NCI-H2227 (cell line): ENCODE measurements around the gene CDH26.
A peak's percentile ranks its signal among the peaks of the same experiment; 100 is the strongest.

Source experiments
- DNase-seq: peaks from one replicate; lab custom pipeline; 2025; ENCODE audit not compliant: unreplicated experiment; lab: John Stamatoyannopoulos, UW

CDH26 gene

GRCh38 chr20:60010689-60011458 is 52.7 kb downstream of the CDH26 start:
- no peak for DNase-seq

GRCh38 chr20:60011512-60012507 is 53.6 kb downstream of the CDH26 start:
- peak; percentile 57 for DNase-seq

DNA sequence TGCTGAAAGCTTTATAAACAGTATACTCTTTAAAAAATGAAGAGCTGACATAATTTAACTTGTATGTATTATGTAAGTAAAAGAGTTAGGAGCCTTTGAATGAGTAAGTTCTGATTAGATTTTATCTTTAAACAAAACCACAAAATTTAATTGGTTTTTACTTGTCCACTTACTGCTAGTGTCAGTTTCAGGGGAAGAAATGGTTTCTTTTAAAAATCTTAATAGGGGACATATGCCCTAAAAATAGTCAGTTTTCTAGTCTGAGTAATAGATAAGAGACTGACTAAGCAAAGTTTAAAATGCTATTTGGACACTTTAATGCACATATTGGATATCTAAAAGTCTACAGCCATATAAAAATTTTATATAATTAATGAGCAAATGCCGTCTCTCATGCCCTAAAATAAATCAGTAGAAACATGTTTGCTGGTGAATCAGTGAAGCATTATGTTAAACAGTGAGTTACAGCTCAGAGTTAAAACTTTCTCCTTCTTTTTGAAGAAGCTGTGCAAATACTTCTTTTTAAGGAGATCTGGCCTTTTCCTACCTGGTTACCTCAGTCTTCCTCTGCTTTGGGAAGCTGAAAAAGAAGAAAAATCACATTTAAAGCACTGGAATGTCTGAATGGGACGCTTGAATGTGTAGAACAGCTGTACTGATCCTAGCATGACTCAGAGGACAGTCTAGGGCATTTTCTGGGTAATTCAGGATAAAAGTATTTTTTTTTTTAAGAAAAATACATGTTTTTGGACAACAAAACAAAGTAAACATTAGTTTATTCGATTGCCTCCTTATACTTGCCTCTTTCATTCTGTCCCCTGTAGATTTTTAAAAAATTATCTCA is 55.3 kb downstream of the CDH26 start:
- no peak for DNase-seq

DNA sequence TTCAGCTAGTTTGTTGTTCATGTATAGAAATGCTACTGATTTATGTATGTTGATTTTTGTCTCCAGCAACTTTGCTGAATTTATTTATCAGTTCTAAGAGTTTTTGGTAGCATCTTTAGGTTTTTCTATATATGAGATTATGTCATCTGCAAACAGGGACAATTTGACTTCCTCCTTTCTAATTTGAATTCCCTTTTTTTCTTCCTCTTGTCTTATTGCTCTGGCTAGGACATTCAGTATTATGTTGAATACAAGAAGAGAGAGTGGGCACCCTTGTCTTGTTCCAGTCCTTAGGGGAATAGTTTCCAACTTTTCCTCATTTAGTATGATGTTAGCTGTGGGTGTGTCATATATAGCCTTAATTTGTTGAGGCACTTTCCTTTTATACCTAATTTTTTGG is 58.2 kb downstream of the CDH26 start:
- DNase-seq = no peak

GRCh38 chr20:60020251-60020650 is 62.0 kb downstream of the CDH26 start:
- no peak for DNase-seq

GRCh38 chr20:60021104-60021503 is 62.9 kb downstream of the CDH26 start:
- no peak for DNase-seq

DNA sequence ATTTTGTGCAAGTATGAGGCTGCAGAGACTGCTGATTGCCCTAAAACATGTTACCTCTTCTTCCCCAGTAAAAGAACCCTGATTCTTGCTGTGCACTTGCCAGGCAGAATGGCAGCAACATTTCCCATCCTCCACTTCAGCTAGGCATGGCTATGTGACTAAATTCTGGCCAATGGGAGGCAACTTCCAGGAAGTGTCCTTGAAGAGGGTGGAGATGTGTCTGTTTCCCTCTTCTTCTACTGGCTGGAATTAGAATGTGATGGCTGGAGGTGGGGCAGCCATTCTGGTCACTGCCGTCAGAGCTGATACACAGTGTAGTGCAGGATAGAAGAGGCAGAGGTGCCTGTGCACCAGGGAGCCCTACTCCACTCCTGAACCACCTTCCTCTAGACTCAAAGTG is 64.6 kb downstream of the CDH26 start:
- no peak for DNase-seq

GRCh38 chr20:60024245-60024644 is 66.0 kb downstream of the CDH26 start:
- DNase-seq = no peak

- DNase-seq = no peak
These were observed 66.6 kb downstream of the CDH26 start for GRCh38 chr20:60024801-60025200.

- no peak for DNase-seq
These were observed 67.8 kb downstream of the CDH26 start for GRCh38 chr20:60026010-60026409.

- no peak for DNase-seq
These were observed 72.2 kb downstream of the CDH26 start for GRCh38 chr20:60030471-60030870.

GRCh38 chr20:60031107-60031506 is 72.9 kb downstream of the CDH26 start:
- DNase-seq = no peak

DNA sequence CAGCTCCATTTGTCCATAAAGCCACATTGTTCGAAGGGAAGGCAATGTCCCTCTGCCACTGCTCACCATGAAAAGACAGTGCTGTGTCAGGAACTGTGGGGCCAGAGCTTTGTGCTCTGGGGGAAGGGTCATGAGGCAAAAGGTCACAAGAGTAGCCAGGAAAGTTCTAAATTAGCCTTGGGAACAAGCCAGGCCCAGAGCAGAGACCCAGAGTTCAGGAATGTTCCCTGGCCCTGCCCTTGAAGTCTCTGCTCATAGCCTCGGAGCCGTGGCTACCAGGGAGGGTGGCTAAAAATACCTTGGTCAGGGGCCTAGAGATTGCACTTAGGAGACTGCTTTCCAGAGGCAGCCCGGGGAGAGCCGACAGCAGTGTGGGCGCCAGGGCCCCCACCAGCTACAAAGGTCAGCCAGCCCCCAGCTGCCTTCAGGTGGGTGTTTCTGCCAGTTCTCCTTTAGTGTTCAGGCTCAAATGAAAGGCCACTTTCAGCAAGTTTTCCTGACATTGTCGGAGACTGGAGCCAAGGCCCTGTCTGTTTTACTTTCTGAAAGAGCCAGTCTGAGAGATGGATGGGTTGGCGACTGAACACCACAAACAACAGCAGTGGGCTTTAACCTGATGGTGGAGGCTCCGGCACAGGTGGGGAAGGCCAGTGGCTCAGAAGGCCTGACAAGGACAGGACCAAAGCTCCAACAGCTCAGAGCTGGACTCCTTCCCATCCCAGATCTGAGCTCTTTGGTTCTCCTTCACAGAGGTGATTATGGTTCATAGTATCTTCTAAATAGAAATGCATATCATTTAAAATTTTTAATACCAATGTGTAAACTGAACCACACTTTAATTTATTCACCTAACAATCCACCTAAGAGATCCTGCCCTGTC is 76.2 kb downstream of the CDH26 start:
- DNase-seq = no peak

DNA sequence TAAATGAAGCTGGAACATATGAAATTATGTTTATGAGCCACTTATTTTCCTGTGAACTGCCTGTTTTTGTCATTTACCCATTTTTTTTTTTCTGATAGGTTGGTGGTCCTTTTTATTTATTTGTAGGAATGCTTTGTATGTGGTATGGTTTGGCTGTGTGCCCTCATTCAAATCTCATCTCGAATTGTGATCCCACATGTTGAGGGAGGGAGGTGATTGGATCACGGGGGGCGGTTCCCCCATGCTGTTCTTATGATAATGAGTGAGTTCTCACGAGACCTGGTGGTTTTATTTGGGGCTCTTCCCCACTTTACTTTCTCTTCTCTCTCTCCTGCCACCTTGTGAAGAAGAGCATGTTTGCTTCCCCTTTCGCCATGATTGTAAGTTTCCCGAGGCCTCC is 77.3 kb downstream of the CDH26 start:
- DNase-seq = no peak

GRCh38 chr20:60036346-60036745 is 78.1 kb downstream of the CDH26 start:
- DNase-seq = no peak

- no peak for DNase-seq
These were observed 78.7 kb downstream of the CDH26 start for GRCh38 chr20:60036746-60037499.

- no peak for DNase-seq
These were observed 80.3 kb downstream of the CDH26 start for GRCh38 chr20:60038400-60039008.

- DNase-seq = no peak
These were observed 81.3 kb downstream of the CDH26 start for GRCh38 chr20:60039526-60039925.
